Stimulated activated CD4-positive, alpha-beta T cell treated with anti-CD3 and anti-CD28 coated beads, Interleukin-15, amount 100 ng/mL, for 1 hour (primary cell): Measurements from ENCODE around the gene GSK3B.

ENCODE experiments used
- DNase-seq, 2 donors: peaks; one replicate each; pipeline ENCODE4 v3.0.0-alpha.2; 2020; ENCODE audit warnings: low read depth in 1 of 2, low spot score in 1 of 2

Gene GSK3B

GRCh38 chr3:119885746-119886530 lies 208.3 kb downstream of the GSK3B start:
- no peak for DNase-seq

- DNase-seq = no peak
Measured at GRCh38 chr3:119884161-119884557, 210.1 kb downstream of the GSK3B start.

- DNase-seq = no peak
Measured at GRCh38 chr3:119883461-119884160, 210.6 kb downstream of the GSK3B start.

GRCh38 chr3:119880966-119881365 lies 213.3 kb downstream of the GSK3B start:
- no peak for DNase-seq

GRCh38 chr3:119873646-119874045 lies 220.6 kb downstream of the GSK3B start:
- no peak for DNase-seq

- DNase-seq = no peak
Measured at GRCh38 chr3:119872773-119873172, 221.5 kb downstream of the GSK3B start.

GRCh38 chr3:119871571-119871970 lies 222.7 kb downstream of the GSK3B start:
- DNase-seq = no peak

GRCh38 chr3:119870512-119870911 lies 223.7 kb downstream of the GSK3B start:
- no peak for DNase-seq

- DNase-seq = no peak
Measured at GRCh38 chr3:119864476-119864875, 229.8 kb downstream of the GSK3B start.

- no peak for DNase-seq
Measured at GRCh38 chr3:119862616-119863015, 231.6 kb downstream of the GSK3B start.

GRCh38 chr3:119861681-119862080 lies 232.6 kb downstream of the GSK3B start:
- no peak for DNase-seq

- DNase-seq = no peak
Measured at GRCh38 chr3:119859728-119860127, 234.5 kb downstream of the GSK3B start.

- no peak for DNase-seq
Measured at GRCh38 chr3:119858957-119859356, 235.3 kb downstream of the GSK3B start.

- DNase-seq = no peak
Measured at GRCh38 chr3:119856695-119857094, 237.6 kb downstream of the GSK3B start.

- DNase-seq = no peak
Measured at GRCh38 chr3:119849126-119849525, 245.1 kb downstream of the GSK3B start.

- DNase-seq = no peak
Measured at GRCh38 chr3:119841808-119842471, 252.3 kb downstream of the GSK3B start.

- no peak for DNase-seq
Measured at GRCh38 chr3:119835556-119835955, 258.7 kb downstream of the GSK3B start.

- no peak for DNase-seq
Measured at GRCh38 chr3:119834754-119835370, 259.4 kb downstream of the GSK3B start.

GRCh38 chr3:119831941-119832371 lies 262.3 kb downstream of the GSK3B start:
- DNase-seq = no peak

GRCh38 chr3:119831022-119831421 lies 263.2 kb downstream of the GSK3B start:
- no peak for DNase-seq

GRCh38 chr3:119829420-119829819 lies 264.8 kb downstream of the GSK3B start:
- DNase-seq = no peak
